NT2/D1 (cell line): ENCODE measurements around the gene NBEAL1.
"Not testable (repeated sequence)": the region's sequence is repeated elsewhere in the genome, so short reads cannot be mapped to it uniquely, and the experiment has no call there.

Experiments used
- YY1 ChIP-seq: IDR thresholded peaks from 2 replicates; pipeline ENCODE4 v1.6.1; 2011; ENCODE audit not compliant: insufficient read length, insufficient read depth
- ZNF274 ChIP-seq: IDR thresholded peaks from 2 replicates; pipeline ENCODE4 v1.6.1; 2011; ENCODE audit warnings: mild to moderate bottlenecking, low read depth, low read length

- not testable (repeated sequence) for TF ChIP-seq ZNF274, YY1
Measured at GRCh38 chr2:203086381-203086780, 71.7 kb downstream of the NBEAL1 start.
